ENCODE measurements around the gene BPIFB2.
"Not testable (repeated sequence)": the region's sequence is repeated elsewhere in the genome, so short reads cannot be mapped to it uniquely, and the experiment has no call there.

BPIFB2 gene, protein sequence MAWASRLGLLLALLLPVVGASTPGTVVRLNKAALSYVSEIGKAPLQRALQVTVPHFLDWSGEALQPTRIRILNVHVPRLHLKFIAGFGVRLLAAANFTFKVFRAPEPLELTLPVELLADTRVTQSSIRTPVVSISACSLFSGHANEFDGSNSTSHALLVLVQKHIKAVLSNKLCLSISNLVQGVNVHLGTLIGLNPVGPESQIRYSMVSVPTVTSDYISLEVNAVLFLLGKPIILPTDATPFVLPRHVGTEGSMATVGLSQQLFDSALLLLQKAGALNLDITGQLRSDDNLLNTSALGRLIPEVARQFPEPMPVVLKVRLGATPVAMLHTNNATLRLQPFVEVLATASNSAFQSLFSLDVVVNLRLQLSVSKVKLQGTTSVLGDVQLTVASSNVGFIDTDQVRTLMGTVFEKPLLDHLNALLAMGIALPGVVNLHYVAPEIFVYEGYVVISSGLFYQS

DNA sequence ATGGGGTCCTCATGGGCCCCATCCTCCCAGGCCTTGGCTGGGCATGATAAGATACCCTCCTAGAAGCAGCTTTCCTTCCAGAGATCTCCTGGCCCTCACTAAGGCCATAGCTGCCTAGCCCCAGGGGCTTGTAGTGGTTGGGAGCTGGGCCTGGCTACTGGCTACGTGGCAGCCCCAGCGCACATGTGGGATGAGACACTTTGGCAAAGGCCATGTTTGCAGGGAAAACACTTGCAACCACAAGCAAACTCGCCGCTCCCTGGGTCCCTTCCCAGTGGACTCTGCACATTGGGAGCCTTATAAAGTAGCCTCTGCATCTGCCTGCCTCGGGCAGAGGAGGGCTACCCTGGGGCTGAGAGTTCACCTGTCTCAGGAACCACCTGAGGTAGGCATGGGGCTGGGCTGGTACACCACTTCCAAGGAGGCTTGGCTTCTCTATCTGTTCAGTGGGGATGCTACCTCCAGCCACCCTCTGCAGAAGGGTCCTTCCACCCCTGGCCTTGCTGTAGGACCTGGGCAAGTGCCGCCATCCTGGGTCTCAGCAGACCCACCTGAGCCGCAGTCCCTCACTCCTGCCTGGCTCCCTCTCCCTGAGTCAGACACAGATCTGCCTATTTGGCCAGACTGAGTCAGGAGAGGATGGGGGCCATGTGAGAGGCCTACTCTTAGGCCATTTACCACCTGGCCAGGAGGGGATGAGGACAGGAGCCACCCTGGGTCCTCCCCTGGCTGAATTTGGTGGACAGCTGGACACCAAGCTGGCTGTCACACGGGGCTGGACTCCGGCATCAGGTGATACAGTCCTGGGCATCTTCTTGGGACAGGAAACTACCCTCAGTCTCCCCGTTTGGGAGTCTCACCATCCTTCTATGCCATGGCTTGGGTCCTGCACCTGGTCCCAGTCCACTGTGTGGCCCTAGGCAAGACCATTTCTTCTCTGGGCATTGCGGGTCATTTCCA, at the start of gene BPIFB2:
Gene BPIFB2 (plus strand): TSS at position 329 of the 960 bp plus-strand sequence. CDS start 871 bp downstream, outside the sequence.
- no peak for DNase-seq

DNA sequence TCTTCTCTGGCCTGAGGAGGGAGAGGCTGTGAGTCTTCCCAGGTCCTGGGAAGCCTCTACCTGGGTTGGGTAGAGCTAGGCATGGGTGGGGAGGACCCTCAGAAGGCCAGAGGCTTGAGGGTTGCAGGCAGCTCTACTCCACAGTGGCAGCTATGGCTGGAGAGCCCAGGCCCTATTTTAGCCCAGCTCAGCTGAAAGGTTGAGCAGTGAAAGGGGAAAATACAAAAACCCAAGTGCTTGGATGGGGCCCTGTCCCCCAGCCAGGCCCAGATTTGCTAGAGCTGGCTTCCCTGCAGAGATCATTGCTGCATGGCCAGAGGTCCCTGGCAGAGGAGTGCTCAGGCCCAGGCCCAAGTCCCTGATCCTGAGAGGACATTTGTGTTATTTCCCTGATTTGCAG, 48.9 kb upstream of the BPIFB2 start:
- no peak for DNase-seq

DNA sequence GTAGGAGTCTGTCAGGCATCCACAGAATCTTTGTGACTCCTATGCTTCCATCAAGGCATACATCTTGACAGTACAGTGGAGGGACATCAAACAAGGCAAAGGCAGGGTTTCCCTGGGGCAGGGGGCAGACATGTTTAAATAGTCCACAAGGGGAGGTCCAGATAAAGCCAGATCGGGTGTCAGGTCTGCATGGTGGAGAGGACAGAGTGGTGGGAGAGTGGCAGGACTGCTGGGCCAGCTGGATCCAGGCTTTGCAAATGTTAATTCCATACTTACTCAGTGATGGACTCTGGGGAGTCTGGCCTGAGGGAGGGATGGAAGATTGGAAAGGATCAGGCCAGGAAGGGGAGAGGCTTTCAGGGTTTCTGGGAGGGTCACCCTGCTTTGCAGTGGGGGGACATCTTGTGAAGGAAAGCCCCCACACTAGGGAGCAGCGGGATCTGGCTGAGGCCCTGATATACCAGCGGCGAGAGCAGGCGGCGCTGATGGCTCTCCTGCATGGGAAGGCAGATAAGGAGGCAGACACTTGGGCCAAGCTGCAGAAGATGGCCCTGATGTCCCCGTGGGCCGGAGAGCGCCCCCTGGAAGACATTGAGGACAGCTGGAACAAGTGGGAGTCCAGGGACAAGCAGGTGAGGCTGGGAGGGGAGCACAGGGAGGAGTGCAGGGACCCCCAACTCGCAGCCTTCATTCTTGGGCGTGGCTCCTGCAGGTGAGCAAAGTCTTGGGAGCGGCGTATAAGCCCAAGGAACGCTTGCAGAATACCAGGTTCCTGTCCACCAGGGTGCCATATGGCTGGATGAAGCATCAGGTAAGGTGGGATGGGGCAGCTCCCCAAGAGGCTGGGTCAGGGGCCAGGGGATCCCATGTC, 47.9 kb upstream of the BPIFB2 start:
- DNase-seq = no peak

- DNase-seq = no peak
Measured at GRCh38 chr20:32960222-32960518, 47.3 kb upstream of the BPIFB2 start.

DNA sequence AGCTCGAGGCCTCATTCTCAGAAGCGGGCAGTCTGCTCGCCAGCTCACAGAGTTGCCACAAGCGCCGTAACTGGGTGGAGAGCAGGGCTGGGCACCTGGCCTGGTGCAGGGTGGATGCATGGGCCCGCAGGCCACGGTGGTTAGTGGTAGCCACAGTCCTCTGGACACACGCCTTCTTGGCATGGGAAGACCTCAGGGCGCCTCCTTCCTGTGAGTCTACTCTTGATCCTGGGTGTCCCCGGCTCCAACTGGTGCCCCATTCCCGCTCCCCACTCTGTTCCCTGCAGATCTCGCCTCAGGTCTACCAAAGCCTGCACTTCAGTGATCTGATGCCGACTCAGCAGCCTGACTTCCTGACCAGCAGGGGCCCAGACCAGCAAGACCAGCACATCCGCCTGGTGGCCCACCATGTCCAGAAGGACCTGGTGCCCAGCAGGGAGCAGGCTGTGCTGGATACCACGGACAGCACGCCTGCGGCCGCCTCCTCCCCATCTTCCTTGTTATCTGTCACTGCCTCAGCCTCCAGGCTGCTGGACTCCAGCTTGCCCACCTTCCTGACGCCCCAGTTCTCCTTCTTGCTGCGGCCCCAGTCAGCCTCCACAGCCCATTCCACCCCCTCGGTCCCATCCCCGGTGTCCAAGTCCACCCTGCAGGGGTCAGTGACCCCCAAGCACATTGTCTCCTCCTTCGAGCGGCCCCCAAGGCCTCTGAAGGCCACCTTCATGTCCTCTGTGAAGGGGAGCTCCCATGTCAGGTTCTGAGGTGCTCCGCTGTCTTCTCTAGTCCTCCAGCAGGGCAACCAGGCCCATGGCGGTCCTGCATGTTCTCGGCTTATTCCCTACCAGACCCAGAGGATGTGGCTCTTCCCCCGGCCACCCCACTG, 46.4 kb upstream of the BPIFB2 start:
- DNase-seq = no peak

DNA sequence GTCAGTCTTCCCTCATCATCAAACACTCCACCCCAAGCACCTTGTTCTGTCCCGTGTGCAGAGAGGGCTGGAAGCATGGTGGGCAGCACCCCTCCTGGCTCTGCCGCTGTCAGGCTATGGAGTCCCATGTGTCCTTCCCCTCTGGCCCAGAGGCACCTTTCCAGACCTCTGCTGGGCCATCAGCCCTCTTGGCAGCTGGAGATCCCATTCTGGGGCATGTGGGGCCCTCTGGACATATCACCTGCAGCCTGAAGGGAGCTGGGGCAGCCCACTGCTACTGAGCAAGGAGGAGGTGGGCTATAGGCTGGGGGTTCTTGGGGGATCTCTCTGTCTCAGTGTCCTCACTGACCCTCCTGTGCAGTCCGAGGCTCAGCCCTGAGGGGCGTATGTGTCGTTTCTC, 45.5 kb upstream of the BPIFB2 start:
- no peak for DNase-seq

- DNase-seq = not testable (repeated sequence)
Measured at GRCh38 chr20:32962646-32963045, 44.9 kb upstream of the BPIFB2 start.

DNA sequence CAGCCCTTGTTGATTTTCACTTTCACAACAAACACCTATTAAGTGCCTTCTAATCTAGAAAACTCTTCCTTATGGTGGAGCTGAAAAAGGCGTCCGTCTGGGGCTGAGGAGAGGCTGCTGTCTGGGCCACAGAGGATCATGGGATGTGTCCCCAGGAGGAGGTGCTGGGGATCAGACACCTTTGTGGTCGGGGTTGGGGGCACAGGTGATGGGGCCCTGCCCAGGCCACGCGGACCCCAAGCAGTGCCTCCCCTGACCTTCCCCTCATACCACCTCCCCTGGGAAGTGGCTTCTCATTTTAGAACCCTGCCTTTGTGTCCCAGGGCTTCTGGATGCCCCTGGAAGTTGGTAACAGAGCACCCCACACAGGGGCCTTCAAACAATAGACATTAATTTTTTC, 44.3 kb upstream of the BPIFB2 start:
- no peak for DNase-seq

- no peak for DNase-seq
Measured at GRCh38 chr20:32964575-32964974, 42.9 kb upstream of the BPIFB2 start.

DNA sequence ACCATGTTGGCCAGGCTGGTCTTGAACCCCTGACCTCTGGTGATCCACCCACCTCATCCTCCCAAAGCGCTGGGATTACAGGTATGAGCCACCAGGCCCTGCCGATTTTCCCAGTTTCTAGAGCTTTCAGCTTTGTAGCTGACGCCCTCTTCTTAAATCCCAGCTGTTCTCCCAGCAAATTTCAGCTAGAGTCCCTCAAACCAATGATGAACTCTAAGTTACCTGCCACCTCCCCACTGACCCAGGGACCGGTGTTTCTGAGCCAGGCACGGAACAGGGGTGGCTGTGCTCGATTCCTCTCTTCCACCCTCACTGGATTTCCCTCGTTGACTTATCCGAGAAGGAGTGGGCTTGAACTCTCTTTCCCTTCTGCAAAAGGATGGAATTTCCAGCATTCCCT, 42.4 kb upstream of the BPIFB2 start:
- DNase-seq = no peak

DNA sequence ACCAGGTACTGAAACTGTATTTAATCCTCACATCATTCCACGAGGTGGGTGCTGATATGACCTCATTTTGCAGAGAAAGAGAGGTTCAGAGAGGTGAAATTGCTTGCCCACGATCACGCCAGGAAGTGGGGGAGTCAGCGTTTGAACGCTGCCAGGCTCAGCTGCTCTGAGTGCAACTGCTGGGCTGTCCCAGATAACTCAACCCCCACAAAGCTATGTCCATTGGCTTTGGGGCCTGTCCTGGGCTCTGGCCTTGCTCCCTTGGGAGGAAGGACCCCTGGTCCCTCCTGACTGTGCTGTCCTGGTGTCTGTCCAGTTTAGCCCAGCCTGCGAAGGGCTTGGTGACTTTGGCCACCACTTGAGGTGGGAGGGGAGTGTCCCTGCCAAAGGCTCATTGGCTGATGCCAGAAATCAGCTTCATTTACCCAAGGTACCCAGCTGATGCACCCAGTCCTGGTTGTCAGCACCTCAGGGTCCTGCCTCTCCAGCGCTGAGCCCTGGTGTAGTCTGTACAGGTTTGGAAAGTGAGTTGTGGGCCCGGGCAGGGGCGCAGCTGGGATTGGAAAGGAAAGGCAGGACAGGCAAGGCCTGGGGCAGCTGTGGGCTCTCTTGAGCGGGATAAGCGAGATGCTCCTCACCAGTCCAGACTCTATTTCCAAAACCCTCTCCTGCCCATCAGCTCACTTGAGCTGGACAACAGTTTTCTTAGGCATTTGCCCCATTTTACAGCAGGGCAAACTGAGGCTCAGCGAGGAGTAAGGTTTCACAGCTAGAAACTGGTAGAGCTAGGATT, 41.7 kb upstream of the BPIFB2 start:
- DNase-seq = no peak

DNA sequence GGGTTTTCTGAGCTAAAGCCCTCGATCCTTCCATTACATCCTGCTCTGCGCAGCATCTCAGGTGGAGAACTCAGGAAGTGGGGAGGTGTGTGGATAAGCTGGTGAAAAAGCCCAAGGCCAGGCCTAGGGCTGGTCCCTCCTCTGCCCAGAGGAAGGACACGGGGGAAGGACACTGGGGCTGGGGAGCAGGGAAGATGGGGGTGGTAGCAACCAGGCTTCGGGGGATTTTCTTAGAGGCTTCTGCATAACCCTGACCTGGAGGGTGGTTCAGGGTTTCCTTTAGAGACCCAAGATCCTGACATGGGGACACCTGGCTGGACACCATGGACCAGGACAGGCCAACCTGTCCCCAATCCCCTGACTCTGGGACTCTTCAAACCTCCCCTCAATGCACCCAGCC, 41.1 kb upstream of the BPIFB2 start:
- DNase-seq = no peak

DNA sequence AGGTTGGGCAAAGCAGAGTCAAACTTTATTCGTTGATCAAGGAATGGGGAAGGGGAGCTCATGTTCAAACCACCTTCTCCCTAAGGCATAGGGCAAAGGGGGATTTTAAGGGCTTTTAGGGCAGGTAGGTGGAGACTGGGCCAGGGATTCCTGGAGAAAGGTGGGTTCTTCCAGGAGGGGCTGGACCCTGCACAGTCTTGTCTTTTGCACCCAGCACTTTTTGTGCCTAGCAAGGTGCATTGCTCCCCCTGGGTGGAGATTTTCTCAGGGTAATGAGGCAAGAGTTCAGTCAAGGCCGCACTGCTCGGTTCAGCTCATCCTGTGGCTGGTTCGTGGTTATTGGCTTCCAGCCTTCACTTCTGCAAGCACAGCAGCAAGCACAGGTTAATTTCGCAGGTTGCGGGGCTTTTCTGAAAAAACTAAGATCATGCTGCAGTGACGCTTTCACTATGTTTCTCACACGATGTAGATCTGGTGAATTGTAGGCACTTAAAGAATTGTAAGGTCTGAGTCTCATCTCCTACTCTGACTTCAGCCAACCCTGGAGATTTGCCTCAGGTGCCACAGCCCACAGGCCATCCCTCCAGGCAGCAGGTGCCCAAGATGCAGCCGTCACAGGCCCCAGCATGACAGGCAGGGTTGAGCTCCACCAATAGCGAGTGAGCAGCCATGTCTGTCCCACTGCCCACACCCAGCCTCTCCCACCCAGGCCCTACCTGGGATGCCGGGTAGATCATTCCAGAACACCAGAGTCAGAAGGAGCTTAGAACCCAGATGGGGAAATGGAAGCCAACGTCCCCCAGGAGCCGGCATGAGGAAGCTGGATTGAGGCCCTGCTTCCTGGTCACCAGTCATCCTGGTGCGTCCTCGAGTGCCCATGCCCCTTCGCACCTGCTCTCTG, 40.4 kb upstream of the BPIFB2 start:
- no peak for DNase-seq

- no peak for DNase-seq
Measured at GRCh38 chr20:32967961-32968457, 39.5 kb upstream of the BPIFB2 start.

DNA sequence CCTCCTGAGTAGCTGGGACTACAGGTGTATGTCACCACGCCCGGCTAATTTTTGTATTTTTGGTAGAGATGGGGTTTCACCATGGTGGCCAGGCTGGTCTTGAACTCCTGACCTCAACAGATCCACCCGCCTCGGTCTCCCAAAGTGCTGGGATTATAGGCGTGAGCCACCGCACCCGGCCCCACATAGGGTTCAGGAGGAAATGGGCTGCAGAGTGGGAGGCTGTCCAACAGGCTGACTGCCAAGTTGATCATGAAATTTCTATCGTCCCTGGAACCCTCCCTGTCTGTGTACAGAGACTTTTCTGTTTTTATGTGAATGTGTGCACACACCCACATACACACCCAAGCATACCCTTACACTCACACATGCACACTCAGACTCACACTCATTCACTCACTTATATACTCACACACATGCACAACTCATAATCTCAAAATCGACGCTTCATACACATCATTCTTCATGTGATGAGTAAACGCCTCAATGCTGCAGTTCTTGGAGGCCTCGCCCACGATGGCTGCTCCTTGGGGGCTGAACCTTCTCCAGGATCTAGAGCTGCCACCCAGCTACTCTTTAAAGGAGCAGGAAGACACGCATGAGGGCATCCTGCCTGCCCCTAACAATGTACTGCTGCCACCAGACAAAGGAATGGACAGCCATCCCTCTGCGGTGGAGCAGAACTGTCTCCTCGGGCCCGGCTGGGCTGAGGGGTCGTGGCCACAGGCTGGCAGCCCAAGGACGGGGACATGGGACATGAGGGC, 38.8 kb upstream of the BPIFB2 start:
- no peak for DNase-seq

- DNase-seq = no peak
Measured at GRCh38 chr20:32969356-32970114, 38.0 kb upstream of the BPIFB2 start.

DNA sequence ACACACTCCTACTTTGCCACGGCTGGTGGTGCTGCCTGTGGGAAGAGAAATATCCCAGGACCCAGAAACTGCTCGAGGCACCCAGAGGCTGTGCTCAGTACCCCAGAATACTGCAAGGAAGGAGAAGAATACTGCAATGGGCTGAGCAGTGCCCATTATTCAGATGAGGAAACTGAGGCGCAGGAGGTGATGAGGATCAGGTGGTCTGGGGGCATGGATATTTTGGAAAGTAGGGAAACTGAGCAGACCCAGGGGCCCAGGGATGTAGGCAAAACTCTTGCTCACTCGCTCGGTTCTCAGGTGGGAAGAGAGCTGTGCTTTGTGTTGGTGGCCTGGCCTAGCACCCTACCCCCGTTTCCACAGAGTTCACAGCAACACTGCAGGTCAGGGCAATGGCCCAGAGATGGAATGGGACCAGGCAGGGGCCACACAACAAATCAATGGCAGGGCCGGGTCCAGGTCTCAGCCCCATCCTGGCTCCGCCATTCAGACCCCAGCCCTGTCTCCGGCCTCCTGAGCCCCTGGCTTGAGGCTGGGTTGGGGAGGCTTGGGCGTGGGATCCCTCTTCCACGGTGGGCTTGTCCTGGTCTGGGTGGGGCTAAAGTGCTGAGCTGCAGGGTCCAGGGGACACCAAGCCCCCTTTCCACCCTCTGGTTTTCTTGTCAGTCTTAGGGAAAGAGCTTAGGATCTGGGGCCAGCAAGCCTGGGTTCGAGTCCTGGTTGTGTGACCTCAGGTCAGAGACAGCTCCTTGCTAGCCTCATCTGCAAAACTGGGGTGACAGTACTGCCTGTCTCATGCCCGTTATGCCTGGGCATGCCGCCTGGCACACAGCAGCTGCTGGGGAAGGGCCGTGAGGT, 37.2 kb upstream of the BPIFB2 start:
- DNase-seq = no peak

All from bone marrow (tissue), 2 donors.